MM.1S (cell line): ENCODE measurements around the gene NINL.
A peak's percentile ranks its signal among the peaks of the same experiment; 100 is the strongest.

Experiments used
- DNase-seq: peaks from one replicate; pipeline ENCODE4 v3.0.0-alpha.2; 2015
- H2AFZ ChIP-seq: fragments of 300-600 bp; sonication (generic); 2 replicates; pipeline ENCODE4 v1.6.0; 2016; ENCODE audit warnings: antibody characterized with exemption, low read length
- H3F3A ChIP-seq: fragments of 300-600 bp; sonication (generic); 2 replicates; pipeline ENCODE4 v1.6.1; 2016; ENCODE audit warnings: mild to moderate bottlenecking, antibody characterized with exemption, low read length, moderate library complexity, mixed read lengths; ENCODE audit not compliant: insufficient read depth
- H3K27ac ChIP-seq: fragments of 300-600 bp; sonication (generic); 2 replicates; pipeline ENCODE4 v1.5.1; 2016; ENCODE audit warnings: mild to moderate bottlenecking, low read length
- H3K27me3 ChIP-seq: fragments of 300-600 bp; sonication (generic); replicated peaks from 2 replicates; pipeline ENCODE4 v1.6.0; 2016; ENCODE audit warnings: low read length; ENCODE audit not compliant: insufficient read depth
- H3K36me3 ChIP-seq: fragments of 300-600 bp; sonication (generic); replicated peaks from 2 replicates; pipeline ENCODE4 v1.6.1; 2016; ENCODE audit warnings: mild to moderate bottlenecking, low read length, mixed read lengths; ENCODE audit not compliant: insufficient read depth
- H3K4me1 ChIP-seq: fragments of 300-600 bp; sonication (generic); 2 replicates; pipeline ENCODE4 v1.6.1; 2016; ENCODE audit warnings: low read length, mixed read lengths
- H3K4me2 ChIP-seq: fragments of 300-600 bp; sonication (generic); 2 replicates; pipeline ENCODE4 v1.6.0; 2016; ENCODE audit warnings: low read depth, low read length
- H3K4me3 ChIP-seq: fragments of 300-600 bp; sonication (generic); 2 replicates; pipeline ENCODE4 v1.5.1; 2016; ENCODE audit warnings: low read length, mixed read lengths
- H3K79me2 ChIP-seq: fragments of 300-600 bp; sonication (generic); 2 replicates; pipeline ENCODE4 v1.6.1; 2016; ENCODE audit warnings: mixed run types, low read length, mixed read lengths
- H3K9ac ChIP-seq: fragments of 300-600 bp; sonication (generic); 2 replicates; pipeline ENCODE4 v1.6.1; 2016; ENCODE audit warnings: low read length, mixed read lengths
- H3K9me2 ChIP-seq: fragments of 300-600 bp; sonication (generic); replicated peaks from 2 replicates; pipeline ENCODE4 v1.6.1; 2016; ENCODE audit warnings: mild to moderate bottlenecking, low read length, mixed read lengths; ENCODE audit not compliant: insufficient read depth
- H3K9me3 ChIP-seq: fragments of 300-600 bp; sonication (generic); replicated peaks from 2 replicates; pipeline ENCODE4 v1.6.1; 2016; ENCODE audit warnings: mild to moderate bottlenecking, low read length, mixed read lengths; ENCODE audit not compliant: insufficient read depth
- H4K20me1 ChIP-seq: fragments of 300-600 bp; sonication (generic); 2 replicates; pipeline ENCODE4 v1.6.1; 2016; ENCODE audit warnings: mild to moderate bottlenecking, low read length, moderate library complexity, mixed read lengths; ENCODE audit not compliant: insufficient read depth
- CTCF ChIP-seq: fragments of 300-600 bp; sonication (generic); IDR thresholded peaks from 2 replicates; pipeline ENCODE4 v1.5.1; 2016; ENCODE audit warnings: antibody characterized with exemption, low read length, mixed read lengths
- EZH2 ChIP-seq: fragments of 300-600 bp; sonication (generic); optimal IDR thresholded peaks from 2 replicates; pipeline ENCODE3; 2017; ENCODE audit warnings: low read depth, mild to moderate bottlenecking, antibody characterized with exemption, low read length, mixed read lengths
- EZH2phosphoT487 ChIP-seq: fragments of 300-600 bp; sonication (generic); IDR thresholded peaks from 2 replicates; pipeline ENCODE4 v1.6.1; 2018; ENCODE audit warnings: antibody characterized with exemption, low read length

NINL gene

GRCh38 chr20:25629816-25630499 lies 44.6 kb upstream of the NINL start:
- DNase-seq: no peak
- H3F3A ChIP-seq: no peaks in the 10 kb centered on the region
- H3K9me3 ChIP-seq: no peaks in the 10 kb centered on the region
- H3K27ac ChIP-seq: no peak overlapping the region
- no peak overlapping the region for H3K4me3 ChIP-seq
- H3K27me3 ChIP-seq: no peaks in the 10 kb centered on the region
- H3K36me3 ChIP-seq: no peaks in the 10 kb centered on the region; the same call in 1 of the 2 replicates
- H3K4me2 ChIP-seq: no peak overlapping the region
- no peak overlapping the region for H3K9ac ChIP-seq
- H3K4me1 ChIP-seq: no peaks in the 10 kb centered on the region
- no peaks in the 10 kb centered on the region for H3K9me2 ChIP-seq
- no peak for TF ChIP-seq EZH2phosphoT487
- TF ChIP-seq EZH2: no peak
- TF ChIP-seq CTCF: no peak
- no peaks in the 10 kb centered on the region for H4K20me1 ChIP-seq
- no peak overlapping the region for H2AFZ ChIP-seq
- 0 out of 2 replicates have a peak, but pooled peaks cover 6% of the 10 kb centered on the region for H3K79me2 ChIP-seq

GRCh38 chr20:25626779-25627178 lies 41.4 kb upstream of the NINL start:
- no peak overlapping the region for H3K27ac ChIP-seq
- no peak for DNase-seq
- peaks cover 16% of the 10 kb centered on the region for H3F3A ChIP-seq
- peaks cover 24% of the 10 kb centered on the region for H3K79me2 ChIP-seq
- no peaks in the 10 kb centered on the region for H4K20me1 ChIP-seq
- H3K27me3 ChIP-seq: no peaks in the 10 kb centered on the region
- no peaks in the 10 kb centered on the region for H3K9me3 ChIP-seq
- H3K9me2 ChIP-seq: no peaks in the 10 kb centered on the region
- no peak overlapping the region for H3K4me3 ChIP-seq
- no peak overlapping the region for H3K9ac ChIP-seq
- no peak overlapping the region for H3K4me2 ChIP-seq
- H3K4me1 ChIP-seq: peaks cover 10% of the 10 kb centered on the region; the same call in 1 of the 2 replicates
- TF ChIP-seq EZH2 (no peak), CTCF (no peak), EZH2phosphoT487 (no peak)
- no peak overlapping the region for H2AFZ ChIP-seq
- no peaks in the 10 kb centered on the region for H3K36me3 ChIP-seq

- peaks cover 16% of the 10 kb centered on the region for H3F3A ChIP-seq
- no peaks in the 10 kb centered on the region for H3K36me3 ChIP-seq
- H3K9ac ChIP-seq: peak overlapping the region; percentile 92
- no peak for DNase-seq
- H3K79me2 ChIP-seq: peaks cover 43% of the 10 kb centered on the region
- H2AFZ ChIP-seq: peak overlapping the region; percentile 93
- peak overlapping the region; percentile 77 for H3K4me3 ChIP-seq
- no peaks in the 10 kb centered on the region for H3K9me2 ChIP-seq
- H4K20me1 ChIP-seq: no peaks in the 10 kb centered on the region
- TF ChIP-seq CTCF (no peak), EZH2phosphoT487 (no peak), EZH2 (no peak)
- no peaks in the 10 kb centered on the region for H3K9me3 ChIP-seq
- peak overlapping the region; percentile 93 for H3K4me2 ChIP-seq
- H3K4me1 ChIP-seq: peaks cover 10% of the 10 kb centered on the region; the same call in 1 of the 2 replicates
- no peaks in the 10 kb centered on the region for H3K27me3 ChIP-seq
- peak overlapping the region; percentile 93 for H3K27ac ChIP-seq
These were observed 39.2 kb upstream of the NINL start for GRCh38 chr20:25624500-25624939.
